Suprapubic skin (tissue), 4 donors: ENCODE results near the gene KIAA0319L. TPM values are rescaled to one million over a fixed set of nuclear protein-coding genes. Genes with fewer than 3 reads are reported as not detected.

Experiments
- DNase-seq, 2 donors: peaks; one replicate each; pipeline ENCODE4 v3.0.0-alpha.2; 2019; ENCODE audit warnings: low spot score in 2 of 2
- H3K27ac ChIP-seq: fragments of 200-600 bp; sonication (generic); one replicate; pipeline ENCODE4 v1.5.1; 2019
- H3K27me3 ChIP-seq: fragments of 200-600 bp; sonication (generic); one replicate; pipeline ENCODE4 v1.5.1; 2019
- H3K36me3 ChIP-seq: fragments of 200-600 bp; sonication (generic); one replicate; pipeline ENCODE4 v1.5.1; 2019
- H3K4me1 ChIP-seq: fragments of 200-600 bp; sonication (generic); one replicate; pipeline ENCODE4 v1.5.1; 2019
- H3K4me3 ChIP-seq: fragments of 200-600 bp; sonication (generic); one replicate; pipeline ENCODE4 v1.5.1; 2019; ENCODE audit warnings: mild to moderate bottlenecking
- H3K9me3 ChIP-seq: fragments of 200-600 bp; sonication (generic); one replicate; pipeline ENCODE4 v1.5.1; 2019
- CTCF ChIP-seq, 2 donors: fragments of 200-600 bp in 1 of 2; fragments of 450-650 bp in 1 of 2; sonication (generic) in 1 of 2; IDR thresholded peaks; one replicate each; pipeline ENCODE4 v1.5.1; 2016 to 2019; ENCODE audit warnings: antibody characterized with exemption in 2 of 2, mild to moderate bottlenecking in 1 of 2, moderate library complexity in 1 of 2
- EP300 ChIP-seq: sonication (generic); formaldehyde crosslinking; IDR thresholded peaks from one replicate; pipeline ENCODE4 v1.6.1; 2017; ENCODE audit warnings: antibody characterized with exemption
- POLR2A ChIP-seq, 2 donors: fragments of 450-650 bp; IDR thresholded peaks; one replicate each; pipeline ENCODE4 v1.6.1; 2017; ENCODE audit warnings: antibody characterized with exemption in 2 of 2, mild to moderate bottlenecking in 2 of 2, moderate library complexity in 2 of 2
- POLR2AphosphoS5 ChIP-seq, 3 donors: sonication (generic); formaldehyde crosslinking; IDR thresholded peaks; one replicate each; pipeline ENCODE4 v1.6.1; 2017; ENCODE audit warnings: antibody characterized with exemption in 3 of 3
- WGBS: methylation state at CpG from one replicate; pipeline ENCODE4 v1.1.5; 2018; 5-methylcytosine and 5-hydroxymethylcytosine counted together
- total RNA-seq, 4 donors: library from RNA; depleted of rRNA; stranded (reverse); fragments of >200 nt; gene quantifications; one replicate each; pipeline ENCODE4 v1.1.0, GENCODE V29; 2016

Gene KIAA0319L
- total RNA-seq, 4 donors from 2014 or later = 52.1 to 124 (median 83.5) TPM

DNA sequence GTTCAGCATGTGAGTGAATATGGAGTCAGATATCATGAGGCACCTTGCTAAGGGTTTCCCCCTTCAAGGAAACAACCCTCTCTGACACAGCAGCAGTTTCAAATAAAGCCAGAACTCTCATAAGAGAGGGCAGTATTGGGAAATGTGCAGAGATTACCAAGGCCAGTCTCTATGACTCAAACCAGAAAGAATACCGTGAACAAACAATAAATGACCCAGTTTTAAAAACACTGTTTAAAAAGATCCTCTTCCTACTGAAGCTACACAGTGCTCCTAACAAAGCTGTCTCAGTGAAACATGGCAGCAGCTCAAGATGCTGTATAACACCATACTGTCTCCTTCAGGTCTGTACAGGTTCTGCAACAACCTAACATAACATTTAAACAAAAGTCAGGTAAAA, 102.6 kb downstream of the KIAA0319L start:
- Histone ChIP-seq H3K4me1 (peaks cover 37% of the 10 kb centered on the region), H3K27me3 (no peaks in the 10 kb centered on the region), H3K36me3 (peaks cover 23% of the 10 kb centered on the region), H3K27ac (no peak overlapping the region), H3K9me3 (no peaks in the 10 kb centered on the region), H3K4me3 (no peak overlapping the region)
- no peak for DNase-seq
- WGBS = 55% methylated on average over 1 of the region's 1 CpG
- no peak for TF ChIP-seq POLR2A (IDR thresholded peaks at IDR 0.05)
- no peak for TF ChIP-seq CTCF (IDR thresholded peaks at IDR 0.05)
- TF ChIP-seq POLR2AphosphoS5 (IDR thresholded peaks at IDR 0.05) = no peak
- TF ChIP-seq EP300 = no peak

- 95% methylated on average over 4 of the region's 4 CpGs for WGBS
- no peaks in the 10 kb centered on the region for H3K27me3 ChIP-seq
- TF ChIP-seq CTCF (IDR thresholded peaks at IDR 0.05) = no peak
- no peak for TF ChIP-seq POLR2AphosphoS5 (IDR thresholded peaks at IDR 0.05)
- no peak for TF ChIP-seq POLR2A (IDR thresholded peaks at IDR 0.05)
- no peak for TF ChIP-seq EP300
- H3K27ac ChIP-seq = no peak overlapping the region
- peaks cover 23% of the 10 kb centered on the region for H3K36me3 ChIP-seq
- H3K4me1 ChIP-seq = peaks cover 37% of the 10 kb centered on the region
- H3K4me3 ChIP-seq = no peak overlapping the region
- H3K9me3 ChIP-seq = no peaks in the 10 kb centered on the region
- DNase-seq = no peak
Observed at GRCh38 chr1:35454176-35454575, 103.0 kb downstream of the KIAA0319L start.

DNA sequence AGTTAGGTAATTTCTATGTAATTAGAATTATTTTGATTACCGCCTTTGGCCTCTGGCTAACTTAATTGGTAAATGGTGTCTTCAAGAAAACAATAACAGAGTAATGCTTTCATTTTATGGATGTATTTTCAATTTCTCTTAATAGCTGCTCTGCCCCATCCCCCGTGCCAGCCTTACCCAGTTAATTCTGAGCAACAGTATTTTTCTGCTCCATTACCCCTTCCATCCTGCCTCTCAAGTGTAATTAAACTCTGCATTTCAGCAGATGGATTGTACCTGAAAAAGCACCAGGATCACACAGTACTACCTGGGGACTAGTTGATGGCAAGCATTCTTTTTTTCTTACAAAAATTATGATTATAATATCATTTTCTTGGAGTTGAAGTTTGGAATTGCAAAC, 104.2 kb downstream of the KIAA0319L start:
- Histone ChIP-seq H3K36me3 (peaks cover 32% of the 10 kb centered on the region), H3K4me1 (peaks cover 42% of the 10 kb centered on the region), H3K27ac (no peak overlapping the region), H3K4me3 (no peak overlapping the region), H3K27me3 (no peaks in the 10 kb centered on the region), H3K9me3 (no peaks in the 10 kb centered on the region)
- TF ChIP-seq POLR2AphosphoS5 (IDR thresholded peaks at IDR 0.05) = no peak
- no peak for TF ChIP-seq POLR2A (IDR thresholded peaks at IDR 0.05)
- TF ChIP-seq EP300 = no peak
- TF ChIP-seq CTCF (IDR thresholded peaks at IDR 0.05) = no peak
- no peak for DNase-seq
- WGBS = 87% methylated on average over 2 of the region's 2 CpGs

DNA sequence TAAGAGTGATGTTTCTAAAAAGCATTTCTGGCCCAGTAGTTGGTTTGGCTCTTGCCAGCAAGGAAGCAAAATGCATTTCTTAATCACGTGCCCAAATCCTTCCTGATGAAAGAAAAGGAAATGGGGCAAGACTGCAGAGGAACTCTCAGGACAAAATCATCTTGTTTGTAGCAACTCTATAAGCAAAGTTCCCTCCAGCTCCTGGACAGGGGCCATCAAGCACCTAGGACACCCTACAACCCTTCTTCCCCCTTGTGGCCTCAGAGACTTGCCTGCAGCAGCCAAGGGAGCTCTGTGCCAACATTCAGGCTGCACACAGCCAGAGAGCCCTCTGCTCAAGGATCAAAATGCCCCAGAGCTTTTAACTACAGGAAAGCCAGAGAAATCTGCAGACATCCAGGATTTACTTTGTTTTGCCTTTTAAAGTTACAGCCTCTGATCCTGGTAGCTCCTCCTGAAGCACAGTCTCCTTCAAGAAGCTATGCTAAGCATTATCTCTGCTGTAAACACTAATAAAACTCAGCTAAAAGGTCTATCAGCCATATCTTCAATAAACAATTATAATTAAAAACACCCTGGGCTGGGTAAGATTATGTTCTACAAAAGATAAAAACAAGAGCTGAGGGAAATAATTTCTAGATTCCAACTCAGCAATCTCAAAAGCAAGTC, 105.0 kb downstream of the KIAA0319L start:
- Histone ChIP-seq H3K4me3 (no peak overlapping the region), H3K36me3 (peaks cover 40% of the 10 kb centered on the region), H3K4me1 (peaks cover 46% of the 10 kb centered on the region), H3K27me3 (no peaks in the 10 kb centered on the region), H3K9me3 (no peaks in the 10 kb centered on the region), H3K27ac (peak overlapping the region; percentile 36)
- WGBS = 17% methylated on average over 1 of the region's 1 CpG
- TF ChIP-seq EP300 (no peak), POLR2AphosphoS5 (IDR thresholded peaks at IDR 0.05) (no peak), POLR2A (IDR thresholded peaks at IDR 0.05) (no peak), CTCF (IDR thresholded peaks at IDR 0.05) (no peak)
- DNase-seq = peak in 1 of 2 donors; percentile 79

DNA sequence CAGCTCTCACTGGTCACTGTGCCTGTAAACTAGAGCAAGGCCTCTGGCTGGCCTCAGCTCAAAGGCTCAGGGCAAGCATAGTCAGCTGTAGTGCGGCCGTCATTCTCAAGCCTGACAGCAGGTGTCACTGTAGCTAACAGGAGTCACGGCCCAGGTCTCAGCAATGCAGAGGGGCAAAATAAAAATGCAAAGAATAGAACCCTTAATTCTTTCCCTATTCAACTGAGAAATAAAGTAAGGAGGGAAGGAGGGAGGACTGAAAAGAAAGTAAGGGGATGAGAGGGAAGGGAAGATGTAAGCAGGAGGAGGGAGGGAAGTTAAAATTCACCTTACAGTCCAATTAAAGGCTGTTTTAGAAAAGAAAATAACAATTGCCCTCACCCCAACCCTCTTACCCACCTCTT, 106.1 kb downstream of the KIAA0319L start:
- Histone ChIP-seq H3K4me3 (no peak overlapping the region), H3K27ac (no peak overlapping the region), H3K36me3 (peaks cover 45% of the 10 kb centered on the region), H3K9me3 (no peaks in the 10 kb centered on the region), H3K4me1 (peaks cover 46% of the 10 kb centered on the region), H3K27me3 (no peaks in the 10 kb centered on the region)
- TF ChIP-seq CTCF (IDR thresholded peaks at IDR 0.05) = peak; percentile 72 to 83
- TF ChIP-seq POLR2A (IDR thresholded peaks at IDR 0.05) = no peak
- WGBS = 11% methylated on average over 3 of the region's 3 CpGs
- DNase-seq = peak; percentile 84 to 88
